Hematopoietic multipotent progenitor cell treated with erythropoietin and hydrocortisone succinate and interleukin-3 and kit ligand, for 17 days (in vitro differentiated cells): ENCODE measurements around the gene GTF2IRD1.
"Not testable (repeated sequence)": the region's sequence is repeated elsewhere in the genome, so short reads cannot be mapped to it uniquely, and the experiment has no call there.

Experiments used
- DNase-seq: peaks from one replicate; pipeline ENCODE4 v3.0.0-alpha.2; 2015; ENCODE audit warnings: low spot score

The GTF2IRD1 gene

DNA sequence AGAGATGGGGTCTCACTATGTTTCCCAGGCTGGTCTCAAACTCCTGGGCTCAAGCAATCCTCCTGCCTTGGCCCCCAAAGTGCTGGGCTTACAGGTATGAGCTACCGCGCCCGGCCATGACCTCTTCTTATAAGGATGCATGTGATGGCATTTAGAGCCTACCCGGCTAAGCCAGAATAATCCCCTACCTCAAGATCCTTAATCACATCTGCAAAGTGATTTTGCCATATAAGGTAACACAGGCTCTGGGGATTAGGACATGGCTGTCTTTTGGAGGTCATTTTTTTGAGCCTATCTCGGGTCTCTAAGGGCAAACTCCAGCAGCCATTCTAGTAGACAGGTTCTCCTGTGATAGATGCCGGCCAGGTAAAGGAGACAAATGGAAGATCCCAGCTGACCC, 39.6 kb downstream of the GTF2IRD1 start:
- DNase-seq: no peak

DNA sequence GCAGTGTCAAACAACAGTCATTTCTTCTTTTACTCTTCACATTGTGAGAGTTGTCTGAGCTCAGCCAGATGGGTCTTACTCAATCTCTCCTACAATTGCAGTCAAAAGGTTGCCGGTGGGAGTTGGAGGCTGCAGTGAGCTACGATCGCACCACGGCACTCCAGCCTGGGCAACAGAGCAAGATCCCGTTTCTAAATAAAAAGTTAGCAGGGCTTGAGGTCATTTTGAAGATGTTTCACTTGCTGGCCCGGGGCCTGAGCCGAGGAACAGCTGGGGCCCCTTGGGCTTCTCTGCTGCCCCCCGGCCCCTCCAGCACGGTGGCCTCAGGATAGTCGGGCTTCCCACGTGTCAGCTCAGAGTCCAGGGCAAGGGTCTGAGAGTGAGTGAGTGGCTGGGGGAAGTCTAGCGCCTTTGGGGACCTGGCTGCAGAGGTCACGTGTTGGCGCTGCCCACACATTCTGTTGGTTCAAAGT, 40.4 kb downstream of the GTF2IRD1 start:
- no peak for DNase-seq

DNA sequence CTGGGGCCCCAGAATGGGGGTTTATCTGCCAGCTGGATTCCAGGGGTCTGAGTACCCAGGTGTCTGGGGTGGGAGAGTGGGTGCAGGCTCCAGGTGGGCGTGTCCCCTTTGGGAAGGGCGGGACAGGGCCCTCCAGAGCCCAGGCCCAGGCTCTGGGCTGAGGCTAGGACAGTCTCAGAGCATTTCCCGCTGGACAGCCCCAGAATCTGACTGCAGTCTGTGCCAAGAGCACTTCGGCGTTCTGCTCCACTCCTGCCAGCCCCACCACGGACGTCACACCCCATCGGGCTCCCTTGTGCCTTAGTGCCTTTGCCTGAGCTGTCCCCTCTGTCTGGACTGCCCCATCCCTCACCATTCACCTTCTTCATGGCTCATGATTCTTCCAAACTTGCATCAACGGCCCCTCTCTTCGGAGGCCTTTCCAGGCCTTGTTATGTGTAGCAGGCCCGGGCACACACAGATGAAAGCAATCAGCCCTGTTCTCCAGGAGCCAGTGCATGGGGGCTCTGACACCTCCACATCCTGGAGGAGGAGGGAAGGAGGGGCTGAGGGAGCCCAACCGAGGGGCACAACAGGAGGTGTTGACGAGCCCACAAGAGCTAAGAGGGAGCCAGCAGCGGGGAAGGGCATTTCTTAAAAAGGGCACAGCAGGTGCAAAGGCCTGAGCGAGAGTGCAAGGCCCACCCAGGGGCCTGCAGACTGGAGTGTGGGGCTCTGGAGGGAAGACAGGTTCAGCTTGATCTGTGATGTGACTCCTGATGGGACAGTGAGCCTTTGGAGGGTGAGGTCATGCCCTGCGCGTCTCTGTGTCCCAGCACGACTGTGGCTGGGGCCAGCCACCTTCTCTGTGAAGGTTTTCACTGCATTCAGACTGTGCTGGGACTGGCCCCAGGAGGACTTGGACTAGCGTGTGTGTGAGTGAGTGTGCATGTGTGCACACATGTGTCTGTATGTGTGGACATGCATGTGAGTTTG, 41.7 kb downstream of the GTF2IRD1 start:
- no peak for DNase-seq

DNA sequence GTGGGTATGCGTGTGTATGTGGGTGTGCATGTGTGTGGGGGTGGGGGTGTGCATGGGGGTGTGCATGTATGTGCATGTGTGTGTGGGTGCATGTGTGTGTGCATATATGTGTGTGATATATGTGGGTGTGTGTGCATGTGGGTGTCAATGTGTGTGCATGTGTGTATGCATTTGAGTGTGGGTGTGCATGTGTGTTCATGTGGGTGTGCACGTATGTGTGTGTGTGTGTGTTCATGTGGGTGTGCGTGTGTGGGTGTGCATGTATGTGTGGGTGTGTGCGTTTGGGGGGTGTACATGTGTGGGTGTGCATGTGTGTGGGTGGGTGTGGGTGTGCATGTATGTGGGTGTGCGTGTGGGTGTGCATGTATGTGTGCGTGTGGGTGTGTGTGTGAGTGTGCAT, 42.6 kb downstream of the GTF2IRD1 start:
- no peak for DNase-seq

DNA sequence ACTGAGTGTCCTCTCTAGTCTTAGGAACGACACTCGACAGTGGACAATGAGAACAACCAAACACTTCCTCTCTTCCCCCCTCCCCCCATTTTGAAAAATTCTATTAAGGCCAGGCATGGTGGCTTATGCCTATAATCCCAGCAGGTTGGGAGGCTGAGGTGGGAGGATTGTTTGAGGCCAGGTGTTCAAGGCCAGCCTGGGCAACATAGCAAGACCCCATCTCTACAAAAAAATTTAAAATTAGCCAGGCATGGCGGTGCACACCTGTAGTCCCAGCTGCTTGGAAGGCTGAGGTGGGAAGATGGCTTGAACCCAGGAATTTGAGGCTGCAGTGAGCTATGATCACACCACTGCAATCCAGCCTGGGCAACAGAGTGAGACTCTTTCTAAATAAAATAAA, 43.1 kb downstream of the GTF2IRD1 start:
- not testable (repeated sequence) for DNase-seq

DNA sequence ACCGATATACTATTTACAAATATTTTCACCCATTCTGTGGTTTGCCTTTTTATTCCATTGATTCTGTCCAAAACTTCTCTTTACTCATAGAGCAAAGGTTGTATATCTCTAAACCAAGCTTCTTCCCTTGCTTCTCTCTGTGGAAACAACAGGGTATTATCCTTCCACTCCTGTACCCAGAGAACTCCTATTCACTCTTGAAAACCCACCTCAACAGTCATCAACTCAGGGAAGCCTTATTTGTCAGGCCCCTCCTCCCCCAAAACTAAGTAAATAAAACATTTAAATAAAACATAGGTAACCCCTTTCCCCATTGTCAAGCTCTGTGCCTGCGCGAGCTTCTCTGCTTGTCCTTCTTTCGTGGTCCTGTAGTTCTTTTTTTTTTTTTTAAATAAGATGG, 44.6 kb downstream of the GTF2IRD1 start:
- no peak for DNase-seq

DNA sequence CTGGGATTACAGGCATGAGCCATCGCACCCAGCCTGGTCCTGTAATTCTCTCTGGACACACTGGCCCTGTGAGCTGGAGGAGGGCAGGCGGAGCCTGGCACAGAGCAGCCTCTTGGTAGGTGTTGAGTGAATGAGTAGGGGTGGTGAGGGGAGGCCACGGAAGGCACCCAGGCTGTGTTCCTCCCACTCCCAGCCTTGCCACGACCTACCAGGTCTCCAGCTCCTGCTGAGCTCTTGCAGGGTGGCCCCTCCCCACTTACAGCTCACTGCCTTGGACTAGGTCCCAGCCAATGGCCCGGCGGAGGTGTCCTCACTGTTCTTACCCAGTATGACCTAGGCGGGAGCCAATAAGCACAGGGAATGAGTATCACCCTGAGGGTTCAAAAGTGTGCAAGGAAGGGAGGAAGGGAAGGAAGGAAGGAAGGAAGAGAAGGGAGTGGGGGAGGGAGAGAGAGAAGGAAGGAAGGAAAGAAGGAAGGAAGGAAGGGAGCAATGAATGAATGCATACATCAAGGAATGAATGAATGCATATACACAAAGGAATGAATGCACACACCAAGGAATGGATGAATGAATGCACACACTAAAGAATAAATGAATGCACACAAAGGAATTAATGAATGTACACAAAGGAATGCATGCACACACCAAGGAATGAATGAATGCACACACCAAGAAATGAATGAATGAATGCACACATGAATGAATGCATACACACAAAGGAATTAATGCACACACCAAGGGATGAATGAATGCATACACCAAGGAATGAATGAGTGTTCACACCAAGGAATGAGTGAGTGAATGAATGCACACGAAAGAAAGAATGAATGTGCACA, 45.5 kb downstream of the GTF2IRD1 start:
- DNase-seq: no peak

DNA sequence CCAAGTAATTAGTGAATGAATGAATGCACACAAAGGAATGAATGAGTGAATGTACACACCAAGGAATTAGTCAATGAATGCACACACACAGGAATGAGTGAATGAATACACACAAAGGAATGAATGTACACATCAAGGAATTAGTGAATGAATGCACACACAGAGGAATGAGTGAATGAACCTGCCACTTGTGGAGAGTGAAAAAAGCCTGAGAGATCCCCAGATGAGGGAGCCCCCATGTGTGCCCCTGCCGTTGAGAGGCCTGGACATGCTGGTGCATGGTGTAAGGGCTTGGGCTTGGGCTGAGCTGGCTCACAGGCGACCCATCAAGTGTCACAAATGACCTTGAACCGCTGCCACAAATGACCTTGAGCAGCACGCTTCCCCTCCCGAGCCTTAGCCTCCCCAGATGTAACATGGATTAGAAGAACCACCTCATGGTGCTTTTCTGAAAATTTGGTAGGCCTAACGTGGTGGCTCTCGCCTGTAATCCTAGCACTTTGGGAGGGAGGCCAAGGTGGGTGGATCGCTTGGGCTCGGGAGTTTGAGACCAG, 46.2 kb downstream of the GTF2IRD1 start:
- DNase-seq: no peak

DNA sequence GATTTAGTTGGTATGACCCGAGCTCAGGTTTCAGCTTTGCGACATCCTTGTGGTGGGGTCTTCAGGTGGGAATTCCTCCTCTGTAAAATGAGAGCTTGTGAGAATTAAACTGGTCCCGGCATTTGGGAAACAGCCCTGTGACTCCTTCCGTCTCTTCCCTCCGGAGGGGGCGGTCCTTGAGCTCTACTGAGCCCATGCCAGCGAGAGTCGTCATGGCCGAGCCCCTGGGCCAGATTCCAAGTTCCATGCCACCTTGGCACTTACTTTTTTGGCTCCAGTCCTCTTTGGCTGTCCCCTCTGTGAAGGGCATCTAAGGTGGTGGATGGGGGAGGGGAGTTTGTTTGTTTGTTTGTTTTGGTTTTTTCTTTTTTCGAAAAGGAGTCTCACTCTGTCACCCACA, 47.6 kb downstream of the GTF2IRD1 start:
- no peak for DNase-seq

DNA sequence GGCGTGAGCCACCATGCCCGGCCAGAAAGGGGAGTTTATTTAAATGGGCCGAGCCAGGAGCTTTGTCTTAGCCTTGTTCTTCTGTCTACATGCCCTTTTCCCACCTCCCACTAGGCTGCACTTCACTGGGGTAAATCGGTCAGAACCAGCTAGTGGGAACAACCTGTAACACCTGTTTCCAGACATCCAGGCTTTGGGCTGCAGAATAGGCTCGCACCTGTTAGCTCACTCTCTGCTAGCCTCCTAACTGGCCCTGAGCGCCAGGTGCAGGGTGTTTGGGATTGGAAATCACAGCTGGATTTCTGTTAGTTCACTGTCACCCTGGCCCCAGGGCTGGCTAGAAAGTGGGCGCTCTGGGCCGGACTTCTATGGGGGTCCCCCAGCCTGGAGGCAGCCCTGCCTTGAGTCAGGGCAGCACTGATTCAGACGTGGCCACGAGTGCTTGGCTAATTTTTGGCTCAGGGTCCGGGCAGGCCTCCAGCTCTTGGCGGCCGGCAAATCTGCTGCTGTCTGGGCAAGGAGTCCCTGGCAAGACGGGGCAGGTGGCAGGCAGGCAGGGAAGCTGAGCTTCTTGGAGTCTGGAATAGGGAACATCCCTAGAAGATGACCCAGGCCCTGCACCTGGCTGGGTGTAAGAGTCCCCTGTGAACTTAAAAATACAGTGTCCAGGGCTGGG, 48.6 kb downstream of the GTF2IRD1 start:
- DNase-seq: no peak

DNA sequence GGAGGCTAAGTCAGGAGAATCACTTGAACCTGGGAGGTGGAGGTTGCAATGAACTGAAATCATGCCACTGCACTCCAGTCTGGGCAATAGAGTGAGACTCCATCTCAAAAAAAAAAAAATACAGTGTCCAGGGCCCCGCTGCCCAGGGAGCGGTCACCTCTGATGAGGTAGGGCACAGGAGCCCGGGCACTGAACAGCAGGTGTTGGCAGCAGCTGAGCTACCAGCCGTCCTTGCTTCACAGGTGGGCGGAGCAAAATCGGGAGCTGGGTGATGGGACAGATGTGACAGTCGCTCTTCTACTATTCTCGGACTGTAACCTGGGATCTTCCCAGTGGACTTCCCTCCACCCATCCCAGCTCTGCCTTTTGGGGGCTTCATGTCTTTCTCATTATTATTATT, 49.4 kb downstream of the GTF2IRD1 start:
- DNase-seq: no peak

DNA sequence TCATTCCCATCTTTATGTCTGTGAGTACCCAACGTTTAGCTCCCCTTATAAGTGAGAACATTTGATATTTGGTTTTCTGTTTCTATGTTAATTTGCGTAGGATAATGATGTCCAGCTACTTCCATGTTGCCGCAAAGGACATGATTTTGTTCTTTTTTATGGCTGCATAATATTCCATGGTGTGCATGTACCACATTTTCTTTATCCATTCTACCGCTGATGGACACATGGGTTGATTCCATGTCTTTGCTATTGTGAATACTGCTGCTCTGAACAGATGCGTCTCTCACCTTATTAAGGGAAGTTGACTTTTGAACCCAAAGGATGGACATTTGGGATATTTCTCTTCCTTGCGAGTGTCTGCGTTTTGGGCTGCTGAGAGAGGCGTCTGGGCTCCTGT, 50.2 kb downstream of the GTF2IRD1 start:
- no peak for DNase-seq

DNA sequence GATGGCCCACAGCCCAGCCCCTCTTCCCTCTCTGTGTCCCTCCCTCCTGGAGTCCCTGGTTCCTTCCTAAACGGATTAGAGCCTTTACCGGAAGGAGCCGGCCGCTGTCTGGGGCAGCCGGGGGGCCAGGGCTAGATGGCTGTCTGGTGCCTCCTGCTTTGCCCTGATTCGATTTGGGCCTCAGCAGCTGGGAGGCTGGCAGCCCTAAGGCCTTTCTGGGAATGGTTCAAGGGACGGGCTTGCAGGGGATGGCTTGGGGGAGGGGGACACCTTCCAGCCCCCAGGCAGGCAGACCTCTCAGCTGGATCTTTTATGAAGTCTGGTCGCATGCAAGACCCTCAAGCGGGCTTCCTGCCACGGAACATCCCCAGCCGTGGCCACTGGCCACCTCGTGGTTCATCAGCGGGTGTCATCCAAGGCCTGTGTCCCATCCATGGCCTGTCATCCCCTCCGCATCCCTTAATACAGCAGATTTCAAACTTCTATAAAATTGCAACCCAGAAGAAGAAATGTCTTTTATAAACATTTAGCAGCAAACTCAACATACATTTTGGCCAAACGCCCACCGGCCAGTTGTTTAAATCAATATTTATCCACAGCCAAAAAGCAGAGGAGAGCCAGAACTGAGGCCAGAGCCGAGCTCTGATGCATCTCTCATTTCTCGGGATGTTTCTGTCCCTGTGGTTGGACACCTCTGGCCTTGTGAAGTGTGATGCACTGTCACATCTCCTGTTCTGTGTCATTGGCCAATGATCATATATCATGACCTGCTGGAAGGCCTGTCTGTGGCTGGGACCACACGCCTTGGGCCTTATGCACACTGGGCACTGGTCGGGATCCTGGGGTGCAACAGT, 52.0 kb downstream of the GTF2IRD1 start:
- DNase-seq: no peak

DNA sequence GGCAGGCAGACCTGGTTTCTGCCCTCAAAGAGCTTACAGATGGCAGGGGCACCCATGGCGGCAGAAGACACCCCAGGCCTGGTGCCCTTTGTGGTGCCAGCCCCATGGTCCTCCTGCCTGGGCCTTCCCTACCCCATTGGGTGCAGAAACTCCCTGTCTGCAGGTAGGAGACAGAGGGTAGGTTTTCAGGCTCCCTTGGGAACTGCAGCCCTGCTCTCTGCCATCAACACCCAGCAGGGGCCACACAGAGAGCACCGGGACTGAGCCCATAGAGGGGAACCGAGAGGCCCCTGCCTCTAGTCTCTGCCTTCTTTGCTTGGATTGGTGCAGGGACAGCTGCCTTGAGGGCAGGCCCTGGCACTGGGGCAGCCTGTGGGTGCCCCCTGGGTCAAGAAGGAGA, 52.6 kb downstream of the GTF2IRD1 start:
- no peak for DNase-seq

DNA sequence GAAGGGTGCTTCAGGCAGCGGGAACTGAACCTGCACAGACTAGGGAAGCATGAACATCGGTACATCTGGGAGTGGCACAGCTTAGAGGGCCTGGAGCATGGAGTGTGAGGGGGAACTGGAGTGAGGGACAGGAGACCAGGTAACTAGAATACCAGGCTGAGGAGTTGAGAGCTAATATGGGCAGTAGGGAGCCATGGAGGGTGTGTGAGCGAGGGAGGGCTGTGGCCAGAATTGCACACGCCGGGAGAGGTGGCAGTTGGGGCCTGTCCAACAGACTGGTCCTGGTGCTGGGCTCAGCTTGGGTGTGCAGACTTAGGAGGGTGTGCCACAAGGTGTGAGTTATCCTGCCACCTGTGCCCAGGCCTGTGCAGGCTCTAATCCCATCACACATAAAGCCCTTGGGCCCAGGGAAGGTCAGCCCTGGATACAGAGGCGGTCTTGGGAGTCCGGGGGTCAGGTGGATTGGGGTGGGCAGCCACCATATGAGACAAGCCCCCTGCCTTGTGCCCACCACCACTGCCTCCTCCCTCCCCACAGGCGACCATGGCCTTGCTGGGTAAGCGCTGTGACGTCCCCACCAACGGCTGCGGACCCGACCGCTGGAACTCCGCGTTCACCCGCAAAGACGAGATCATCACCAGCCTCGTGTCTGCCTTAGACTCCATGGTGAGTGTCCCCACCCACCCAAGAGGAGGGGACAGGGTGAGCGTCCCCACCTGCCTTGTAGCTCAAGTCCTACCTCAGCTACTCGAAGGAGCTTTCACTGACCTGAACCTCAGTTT, 54.0 kb downstream of the GTF2IRD1 start:
- no peak for DNase-seq

DNA sequence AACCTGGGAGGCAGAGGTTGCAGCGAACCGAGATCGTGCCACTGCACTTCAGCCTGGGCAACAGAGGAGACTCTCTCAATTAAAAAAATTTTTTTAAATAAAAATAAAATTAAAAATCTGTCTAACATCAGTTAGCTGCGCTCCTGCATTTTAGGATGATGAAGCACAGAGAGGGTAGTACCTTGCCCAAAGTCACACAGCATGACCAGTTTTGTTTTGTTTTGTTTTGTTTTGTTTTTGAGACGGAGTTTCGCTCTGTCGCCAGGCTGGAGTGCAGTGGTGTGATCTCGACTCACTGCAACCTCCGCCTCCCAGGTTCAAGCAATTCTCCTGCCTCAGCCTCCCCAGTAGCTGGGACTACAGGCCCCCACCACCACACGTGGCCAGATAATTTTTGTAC, 55.7 kb downstream of the GTF2IRD1 start:
- DNase-seq: not testable (repeated sequence)

DNA sequence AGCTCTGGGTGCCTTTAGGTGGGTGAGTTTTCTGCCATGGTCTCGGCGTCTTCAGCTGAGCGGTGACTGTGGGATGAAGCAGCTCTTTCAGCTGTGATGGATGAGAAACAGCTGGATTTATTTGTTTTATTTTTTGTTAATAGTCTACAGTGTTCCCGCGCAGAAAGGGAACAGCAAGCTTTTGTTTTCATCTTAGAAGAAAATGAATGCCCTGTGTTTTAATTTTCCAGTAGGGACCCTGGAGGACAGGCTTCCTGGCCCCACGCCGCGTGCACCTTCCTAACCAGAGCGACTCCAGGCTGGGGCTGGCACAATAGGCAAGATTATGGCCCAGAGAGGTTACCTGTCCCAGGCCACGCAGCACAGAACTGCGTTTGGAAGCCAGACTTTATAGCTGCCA, 57.6 kb downstream of the GTF2IRD1 start:
- DNase-seq: no peak

DNA sequence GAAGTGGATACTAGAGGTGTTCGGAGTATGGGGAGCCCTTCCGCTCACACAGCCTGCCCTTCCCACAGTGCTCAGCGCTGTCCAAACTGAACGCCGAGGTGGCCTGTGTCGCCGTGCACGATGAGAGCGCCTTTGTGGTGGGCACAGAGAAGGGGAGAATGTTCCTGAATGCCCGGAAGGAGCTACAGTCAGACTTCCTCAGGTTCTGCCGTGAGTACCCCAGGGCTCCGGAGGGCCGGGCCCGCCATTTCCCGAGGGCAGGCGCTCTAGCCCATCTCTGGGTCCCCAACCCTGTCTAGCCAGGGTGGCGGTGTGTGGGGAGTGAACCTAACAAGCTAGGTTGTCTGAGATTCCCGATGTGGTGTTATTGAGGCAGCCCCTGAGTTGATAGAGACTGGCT, 59.1 kb downstream of the GTF2IRD1 start:
- DNase-seq: no peak

DNA sequence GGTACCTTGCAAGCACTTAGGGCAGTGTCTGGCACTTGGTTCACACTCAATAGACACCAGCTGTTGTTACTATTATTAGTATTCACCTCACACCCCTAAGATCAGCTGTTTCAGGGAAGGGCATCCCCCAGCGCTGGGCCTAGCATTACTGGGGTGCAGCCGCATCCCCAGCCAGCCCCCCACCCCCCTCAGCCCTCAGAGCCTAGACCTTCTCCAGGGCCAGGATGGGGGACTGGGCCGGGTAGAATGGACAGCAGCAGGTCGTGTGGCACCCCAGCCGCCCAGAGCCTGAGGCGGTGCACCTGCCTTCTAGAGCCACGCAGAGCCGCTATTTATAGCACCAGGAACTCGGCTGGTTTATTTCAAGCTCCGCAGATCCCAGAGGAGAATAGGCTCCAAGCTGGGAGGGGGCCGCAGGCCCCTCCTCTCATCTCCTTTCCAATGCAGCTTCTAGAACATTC, 60.5 kb downstream of the GTF2IRD1 start:
- no peak for DNase-seq

DNA sequence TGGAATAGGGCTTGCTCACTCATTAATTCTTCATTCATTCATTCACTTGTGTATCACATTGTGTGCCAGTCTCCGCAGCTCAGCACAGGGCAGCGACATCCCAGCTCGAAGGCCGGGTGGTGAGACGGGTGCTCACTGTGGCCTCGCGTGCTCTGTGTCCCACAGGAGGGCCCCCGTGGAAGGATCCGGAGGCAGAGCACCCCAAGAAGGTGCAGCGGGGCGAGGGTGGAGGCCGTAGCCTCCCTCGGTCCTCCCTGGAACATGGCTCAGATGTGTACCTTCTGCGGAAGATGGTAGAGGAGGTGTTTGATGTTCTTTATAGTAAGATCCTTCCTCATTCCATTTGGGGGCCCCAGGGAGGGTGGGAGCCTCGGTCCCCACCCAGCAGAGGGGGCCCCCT, 61.6 kb downstream of the GTF2IRD1 start:
- DNase-seq: no peak
